Measurements from ENCODE around the gene ALDOC.

GRCh38 chr17:28573040-28573380, 3.7 kb downstream of the ALDOC start:
- no peak for TF ChIP-seq EZH2 (IDR thresholded peaks at IDR 0.05; ENCODE audit: low read length, missing control alignments)
- no peak for TF ChIP-seq CTCF (conservative IDR thresholded peaks at IDR 0.05 in 1 of 2, IDR thresholded peaks at IDR 0.05 in 1 of 2; ENCODE audit: low read depth in 1 of 2, low read length in 2 of 2)

Data from fibroblast of lung (primary cell).